Panc1 (cell line): Measurements from ENCODE around the gene FAM107A. TPM values are rescaled to one million over a fixed set of nuclear protein-coding genes. Genes with fewer than 3 reads are reported as not detected.

Source experiments
- ATAC-seq: fragments of 200-7000 bp; cut with Tn5 transposase; 2 replicates; pipeline ENCODE4 v1.9.1; 2020; ENCODE audit warnings: mild to moderate bottlenecking, moderate library complexity
- BruUV-seq: library from RNA; stranded (reverse); fragments of 400-500 nt; replicated peaks from 2 replicates; lab custom pipeline; 2021; lab: Mats Ljungman, UMichigan
- CTCF ChIA-PET: fragments of 300-600 bp; sonication (Branson Sonifier 250); formaldehyde crosslinking; loops from one replicate; lab custom pipeline; 2022; ENCODE audit warnings: antibody characterized with exemption; lab: Charles Lee
- POLR2A ChIA-PET: fragments of 300-600 bp; sonication (Branson Sonifier 250); formaldehyde crosslinking; loops from one replicate; lab custom pipeline; 2022; ENCODE audit warnings: antibody characterized with exemption; lab: Charles Lee
- DNase-seq: peaks from one replicate; pipeline ENCODE4 v3.0.0-alpha.2; 2010; ENCODE audit warnings: low read depth, low spot score
- H3K27ac ChIP-seq: 2 replicates; pipeline ENCODE4 v1.5.1; 2011; ENCODE audit warnings: mild to moderate bottlenecking, low read length, inconsistent platforms
- H3K27me3 ChIP-seq: fragments of 200-500 bp; sonication (Bioruptor generic); 2 replicates; pipeline ENCODE4 v1.6.0; 2014; ENCODE audit warnings: low read length, inconsistent platforms; ENCODE audit not compliant: control insufficient read depth, insufficient read depth
- H3K36me3 ChIP-seq: fragments of 200-500 bp; sonication (Bioruptor generic); 2 replicates; pipeline ENCODE4 v1.5.1; 2014; ENCODE audit warnings: inconsistent platforms, mild to moderate bottlenecking, low read length, moderate library complexity; ENCODE audit not compliant: control insufficient read depth, insufficient read depth
- H3K4me1 ChIP-seq: 2 replicates; pipeline ENCODE4 v1.5.1; 2011; ENCODE audit warnings: inconsistent platforms, mild to moderate bottlenecking, low read length, moderate library complexity; ENCODE audit not compliant: control insufficient read depth, insufficient read depth
- H3K4me3 ChIP-seq, 2 experiments: 2 replicates each; pipeline ENCODE4 v1.5.1; 2011 to 2012; ENCODE audit warnings: low read depth in 2 of 2, low read length in 2 of 2, mild to moderate bottlenecking in 2 of 2, inconsistent platforms in 1 of 2, moderate library complexity in 1 of 2
- H3K9me3 ChIP-seq: fragments of 200-500 bp; sonication (Bioruptor generic); 2 replicates; pipeline ENCODE4 v1.5.1; 2014; ENCODE audit warnings: low read depth, mild to moderate bottlenecking, inconsistent platforms, low read length, moderate library complexity; ENCODE audit not compliant: control insufficient read depth, insufficient read depth
- POLR2AphosphoS5 ChIP-seq: IDR thresholded peaks from 2 replicates; pipeline ENCODE4 v1.6.1; 2012; ENCODE audit warnings: mild to moderate bottlenecking, low read depth, low read length, moderate library complexity
- SIN3A ChIP-seq: IDR thresholded peaks from 2 replicates; pipeline ENCODE4 v1.6.1; 2012; ENCODE audit warnings: low read depth, mild to moderate bottlenecking, low read length, moderate library complexity, borderline replicate concordance; ENCODE audit not compliant: insufficient read depth
- TCF7L2 ChIP-seq: IDR thresholded peaks from 2 replicates; pipeline ENCODE4 v1.6.1; 2011; ENCODE audit warnings: mild to moderate bottlenecking, low read depth, low read length, inconsistent platforms
- in situ Hi-C: cut with HindIII; loops from 2 replicates; pipeline ENCODE4 v1.10.0; 2016; ENCODE audit warnings: low sequenced_read_pairs, low pct_unique_long_range_greater_than_20kb
- intact Hi-C: fragments of 100-400 bp; cut with micrococcal nuclease; formaldehyde crosslinking; loops from one replicate; pipeline ENCODE4 v1.10.0; 2022; ENCODE audit not compliant: unreplicated experiment
- total RNA-seq: library from RNA; stranded (reverse); gene quantifications from one replicate; pipeline ENCODE4 v1.2.1, GENCODE V29; 2021; ENCODE audit not compliant: unreplicated experiment
- TF ChIP-seq, protein P1 (sequence below), 2 experiments: IDR thresholded peaks; 2 replicates each; pipeline ENCODE4 v1.6.1; 2011 to 2012; ENCODE audit warnings: low read depth in 2 of 2, control low read depth in 1 of 2, low read length in 1 of 2, mild to moderate bottlenecking in 1 of 2, moderate library complexity in 1 of 2; ENCODE audit not compliant: insufficient read depth in 1 of 2
- TF ChIP-seq, protein P2 (sequence below): fragments of 450-650 bp; IDR thresholded peaks from 2 replicates; pipeline ENCODE4 v1.5.1; 2017; ENCODE audit warnings: mild to moderate bottlenecking

The FAM107A gene
- total RNA-seq, 1 experiment from 2014 or later, result 0.08 TPM

DNA sequence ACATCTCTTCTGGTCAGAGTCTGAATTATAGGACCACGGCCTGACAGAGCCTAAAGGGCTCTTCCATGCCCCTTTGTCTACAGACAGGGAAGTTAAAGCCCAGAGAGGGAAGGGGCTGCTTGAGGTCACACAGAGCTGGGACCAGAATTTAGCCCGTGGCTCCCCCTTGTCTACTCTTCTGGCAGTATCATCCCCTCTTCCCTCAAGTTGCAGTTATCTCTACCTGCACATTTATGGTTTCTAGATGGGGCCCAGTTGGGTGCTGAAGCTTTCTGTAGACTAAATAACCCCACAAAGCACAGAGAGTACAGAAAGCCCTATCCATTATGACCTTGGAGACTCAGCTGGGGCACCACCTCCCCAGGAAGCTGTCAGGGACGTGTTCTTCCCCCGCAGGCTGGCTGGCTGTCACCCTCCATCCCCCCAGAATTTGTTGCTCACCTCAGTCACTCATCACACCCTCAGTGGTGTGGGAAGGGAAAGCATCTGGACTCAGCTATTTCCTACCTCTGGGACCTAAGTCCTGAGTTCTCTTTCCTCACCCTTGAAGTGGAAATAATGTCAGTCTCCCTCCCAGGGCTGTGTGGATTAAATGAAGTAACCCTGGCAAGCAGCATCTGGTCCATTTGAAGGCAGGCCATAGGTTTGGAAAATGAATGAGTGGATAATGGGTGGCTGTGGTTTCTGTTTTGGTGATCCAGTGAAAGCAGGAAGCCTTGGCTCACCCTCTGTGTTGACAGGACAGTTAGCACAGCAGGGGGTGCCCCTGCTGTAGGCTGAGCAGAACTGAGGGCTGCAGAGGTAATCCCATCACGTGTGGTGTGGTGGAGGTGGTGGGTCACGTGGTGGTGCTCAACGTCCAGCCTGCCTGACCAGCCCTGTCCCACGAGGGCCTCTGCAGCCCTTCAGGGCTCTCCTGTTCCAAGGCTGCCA, 56.5 kb downstream of the FAM107A start:
- in situ Hi-C loops (no loop called here), intact Hi-C loops (no loop called here)
- Histone ChIP-seq H3K4me3 (no peak overlapping the region), H3K36me3 (no peaks in the 10 kb centered on the region), H3K9me3 (no peaks in the 10 kb centered on the region), H3K27me3 (no peaks in the 10 kb centered on the region), H3K27ac (peak overlapping the region; percentile 34; the same call in 1 of the 2 replicates), H3K4me1 (peaks cover 19% of the 10 kb centered on the region)
- DNase-seq (no peak), ATAC-seq (peak; percentile 66)
- POLR2A ChIA-PET, result no interaction called here
- CTCF ChIA-PET, result no interaction called here
- TF ChIP-seq SIN3A (no peak), POLR2AphosphoS5 (no peak), TCF7L2 (no peak)
- TF ChIP-seq, protein P1, sequence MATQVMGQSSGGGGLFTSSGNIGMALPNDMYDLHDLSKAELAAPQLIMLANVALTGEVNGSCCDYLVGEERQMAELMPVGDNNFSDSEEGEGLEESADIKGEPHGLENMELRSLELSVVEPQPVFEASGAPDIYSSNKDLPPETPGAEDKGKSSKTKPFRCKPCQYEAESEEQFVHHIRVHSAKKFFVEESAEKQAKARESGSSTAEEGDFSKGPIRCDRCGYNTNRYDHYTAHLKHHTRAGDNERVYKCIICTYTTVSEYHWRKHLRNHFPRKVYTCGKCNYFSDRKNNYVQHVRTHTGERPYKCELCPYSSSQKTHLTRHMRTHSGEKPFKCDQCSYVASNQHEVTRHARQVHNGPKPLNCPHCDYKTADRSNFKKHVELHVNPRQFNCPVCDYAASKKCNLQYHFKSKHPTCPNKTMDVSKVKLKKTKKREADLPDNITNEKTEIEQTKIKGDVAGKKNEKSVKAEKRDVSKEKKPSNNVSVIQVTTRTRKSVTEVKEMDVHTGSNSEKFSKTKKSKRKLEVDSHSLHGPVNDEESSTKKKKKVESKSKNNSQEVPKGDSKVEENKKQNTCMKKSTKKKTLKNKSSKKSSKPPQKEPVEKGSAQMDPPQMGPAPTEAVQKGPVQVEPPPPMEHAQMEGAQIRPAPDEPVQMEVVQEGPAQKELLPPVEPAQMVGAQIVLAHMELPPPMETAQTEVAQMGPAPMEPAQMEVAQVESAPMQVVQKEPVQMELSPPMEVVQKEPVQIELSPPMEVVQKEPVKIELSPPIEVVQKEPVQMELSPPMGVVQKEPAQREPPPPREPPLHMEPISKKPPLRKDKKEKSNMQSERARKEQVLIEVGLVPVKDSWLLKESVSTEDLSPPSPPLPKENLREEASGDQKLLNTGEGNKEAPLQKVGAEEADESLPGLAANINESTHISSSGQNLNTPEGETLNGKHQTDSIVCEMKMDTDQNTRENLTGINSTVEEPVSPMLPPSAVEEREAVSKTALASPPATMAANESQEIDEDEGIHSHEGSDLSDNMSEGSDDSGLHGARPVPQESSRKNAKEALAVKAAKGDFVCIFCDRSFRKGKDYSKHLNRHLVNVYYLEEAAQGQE (IDR thresholded peaks at IDR 0.05; ENCODE audit: insufficient read depth in 1 of 2, low read depth in 2 of 2, low read length in 1 of 2), result no peak
- TF ChIP-seq, protein P2, sequence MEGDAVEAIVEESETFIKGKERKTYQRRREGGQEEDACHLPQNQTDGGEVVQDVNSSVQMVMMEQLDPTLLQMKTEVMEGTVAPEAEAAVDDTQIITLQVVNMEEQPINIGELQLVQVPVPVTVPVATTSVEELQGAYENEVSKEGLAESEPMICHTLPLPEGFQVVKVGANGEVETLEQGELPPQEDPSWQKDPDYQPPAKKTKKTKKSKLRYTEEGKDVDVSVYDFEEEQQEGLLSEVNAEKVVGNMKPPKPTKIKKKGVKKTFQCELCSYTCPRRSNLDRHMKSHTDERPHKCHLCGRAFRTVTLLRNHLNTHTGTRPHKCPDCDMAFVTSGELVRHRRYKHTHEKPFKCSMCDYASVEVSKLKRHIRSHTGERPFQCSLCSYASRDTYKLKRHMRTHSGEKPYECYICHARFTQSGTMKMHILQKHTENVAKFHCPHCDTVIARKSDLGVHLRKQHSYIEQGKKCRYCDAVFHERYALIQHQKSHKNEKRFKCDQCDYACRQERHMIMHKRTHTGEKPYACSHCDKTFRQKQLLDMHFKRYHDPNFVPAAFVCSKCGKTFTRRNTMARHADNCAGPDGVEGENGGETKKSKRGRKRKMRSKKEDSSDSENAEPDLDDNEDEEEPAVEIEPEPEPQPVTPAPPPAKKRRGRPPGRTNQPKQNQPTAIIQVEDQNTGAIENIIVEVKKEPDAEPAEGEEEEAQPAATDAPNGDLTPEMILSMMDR, result no peak
- BruUV-seq, result no TSS peak

DNA sequence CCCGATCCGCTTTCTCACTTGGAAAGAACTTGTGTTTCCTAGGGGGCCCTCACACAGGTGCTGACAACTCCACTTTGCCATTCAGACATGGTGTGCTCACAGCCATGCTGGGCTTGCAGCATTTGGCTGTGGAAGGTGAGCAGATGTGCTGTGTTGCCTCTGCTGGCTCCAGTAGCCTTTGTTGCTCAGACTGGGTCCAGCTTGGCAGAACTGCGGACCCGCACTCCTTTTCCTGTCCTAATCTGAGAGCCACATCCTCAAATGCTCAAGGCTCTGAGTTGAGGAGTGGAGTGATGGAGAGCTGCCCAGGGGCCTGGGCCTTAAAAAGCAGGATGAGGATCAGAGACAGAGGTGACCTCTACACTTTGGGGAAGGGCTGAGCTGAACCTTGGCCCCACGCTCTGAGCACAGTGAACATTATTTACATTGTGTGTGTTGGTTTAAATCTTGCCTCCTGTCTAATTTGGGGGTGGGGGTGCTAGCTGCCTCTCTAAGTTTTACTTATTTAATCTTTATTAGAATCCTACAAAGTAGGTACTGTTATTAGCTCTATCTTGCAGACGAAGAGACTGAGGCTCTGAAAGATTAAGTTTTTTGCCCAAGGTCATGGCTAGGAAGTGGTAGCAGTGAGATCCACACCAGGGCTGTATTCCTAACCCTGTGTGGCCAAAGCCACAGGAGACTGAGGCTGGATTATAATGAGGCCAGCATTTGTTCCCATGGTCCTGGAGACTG, 57.4 kb downstream of the FAM107A start:
- in situ Hi-C loops, result no loop called here
- ATAC-seq, result no peak
- no peak overlapping the region for H3K4me3 ChIP-seq

More for the DNA sequence above, 57.4 kb downstream of the FAM107A start:
- H3K9me3 ChIP-seq, result no peaks in the 10 kb centered on the region
- TF ChIP-seq TCF7L2, result no peak
- TF ChIP-seq, protein P2, result no peak
- intact Hi-C loops, result no loop called here
- H3K36me3 ChIP-seq, result no peaks in the 10 kb centered on the region
- CTCF ChIA-PET, result no interaction called here
- DNase-seq, result no peak
- POLR2A ChIA-PET, result no interaction called here
- no TSS peak for BruUV-seq
- peaks cover 19% of the 10 kb centered on the region for H3K4me1 ChIP-seq
- no peaks in the 10 kb centered on the region for H3K27me3 ChIP-seq
- H3K27ac ChIP-seq, result peak overlapping the region; percentile 34; the same call in 1 of the 2 replicates
